HL-60/S4 (cell line): ENCODE data around the gene AIFM3.
"Not testable (repeated sequence)": the region's sequence is repeated elsewhere in the genome, so short reads cannot be mapped to it uniquely, and the experiment has no call there.

Experiments used
- in situ Hi-C: fragments of 300-500 bp; cut with MboI; formaldehyde crosslinking; loops from 2 replicates; pipeline ENCODE4 v1.14.3; 2022; ENCODE audit warnings: low sequenced_read_pairs

The AIFM3 gene

DNA sequence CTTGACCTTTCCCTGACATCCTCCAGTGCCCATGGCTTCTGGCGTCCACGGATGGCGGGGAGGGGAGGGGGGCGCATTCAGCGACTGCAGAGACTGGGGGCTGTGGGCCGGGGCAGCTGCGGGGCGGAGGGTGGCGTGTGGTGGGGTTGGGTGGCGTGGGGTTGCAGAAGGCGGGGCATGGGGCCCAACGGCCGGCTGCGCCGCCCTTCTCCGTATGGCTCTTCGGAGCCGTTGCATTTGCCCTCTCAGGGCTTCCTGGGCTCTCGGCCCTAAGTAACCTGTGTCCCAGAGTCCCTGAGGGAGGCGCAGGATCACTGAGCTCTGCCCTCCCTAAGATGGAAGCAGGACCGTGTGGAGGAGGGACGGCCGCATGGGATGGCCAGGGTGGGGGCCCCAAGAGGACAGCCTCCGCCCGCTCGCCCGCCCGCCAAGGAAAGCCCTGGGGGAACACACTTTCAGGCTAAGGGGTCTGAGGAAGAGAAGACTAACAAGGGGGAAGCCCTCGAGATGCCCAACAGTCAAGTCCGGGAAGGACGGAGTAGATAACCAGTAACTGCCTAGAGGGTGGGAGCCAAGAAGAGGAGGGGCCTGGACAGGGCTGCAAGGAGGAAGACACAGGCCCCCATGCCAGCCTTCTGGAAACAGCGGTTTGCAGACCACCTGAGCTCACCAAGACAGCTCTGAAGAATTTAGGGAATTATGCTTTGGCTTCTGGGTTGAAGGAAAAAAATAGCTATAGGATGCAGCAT lies 9.2 kb upstream of the AIFM3 start:
- in situ Hi-C loops, result no loop called here

GRCh38 chr22:20959578-20960461 lies 7.2 kb upstream of the AIFM3 start:
- in situ Hi-C loops, result no loop called here

DNA sequence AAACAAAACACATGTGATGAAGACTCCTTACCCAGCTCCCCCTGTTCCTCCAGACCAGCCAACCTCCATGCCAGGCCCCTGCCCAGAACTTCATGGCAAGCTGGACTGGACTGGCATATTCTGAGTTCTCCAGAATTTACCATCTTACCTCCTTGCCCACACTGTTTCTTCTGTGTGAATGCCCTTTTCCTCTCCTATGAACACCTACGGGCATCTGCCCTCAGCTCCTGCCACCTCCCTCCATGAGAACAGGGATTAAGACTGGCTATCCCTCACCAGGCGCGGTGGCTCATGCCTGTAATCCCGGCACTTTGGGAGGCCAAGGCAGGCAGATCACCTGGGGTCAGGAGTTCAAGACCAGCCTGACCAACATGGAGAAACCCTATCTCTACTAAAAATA lies 6.4 kb upstream of the AIFM3 start:
- in situ Hi-C loops, result no loop called here

- in situ Hi-C loops, result no loop called here
These were observed 4.5 kb upstream of the AIFM3 start for GRCh38 chr22:20962491-20962945.

DNA sequence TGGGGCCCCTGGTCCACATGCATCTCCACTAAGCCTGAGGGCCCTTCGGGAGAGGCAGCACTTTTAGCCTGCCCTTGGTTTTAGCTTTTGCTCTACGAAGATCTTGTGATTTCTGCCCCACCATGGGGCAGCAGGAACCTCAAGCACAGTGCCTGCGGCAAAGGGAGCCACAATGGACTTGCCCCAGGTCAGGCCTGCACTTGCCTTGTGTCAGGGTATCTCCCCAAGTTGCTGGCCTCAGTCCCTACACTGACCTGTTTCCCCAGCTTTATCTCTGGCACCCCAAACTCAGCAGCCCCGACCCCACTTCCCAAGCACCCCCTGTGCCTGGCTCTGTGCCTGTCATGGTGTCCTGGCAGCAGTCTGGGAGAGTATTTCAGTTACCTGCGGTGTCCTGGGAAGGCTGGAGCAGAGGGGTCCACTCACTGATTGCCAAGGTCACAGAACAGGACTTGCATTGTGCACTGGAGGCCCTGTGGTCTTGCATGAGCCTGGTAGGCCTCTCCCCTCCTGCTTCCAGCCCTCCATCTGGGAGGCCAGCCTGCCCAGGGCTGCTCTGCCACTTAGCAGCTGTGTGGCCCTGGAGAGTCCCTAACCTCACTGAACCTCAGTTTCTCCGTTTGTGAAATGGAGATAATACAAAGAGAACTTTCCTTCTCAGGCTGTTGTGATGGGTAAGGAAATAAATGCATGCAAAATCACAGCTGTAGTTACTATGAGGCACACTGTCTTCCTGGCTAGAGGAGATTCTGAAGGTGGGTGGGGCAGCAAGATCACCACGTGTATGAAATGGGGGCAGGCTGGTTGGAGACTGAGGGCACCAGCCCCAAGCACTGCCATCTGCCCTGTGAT lies 3.6 kb upstream of the AIFM3 start:
- in situ Hi-C loops, result no loop called here

- in situ Hi-C loops, result no loop called here
These were observed 2.8 kb upstream of the AIFM3 start for GRCh38 chr22:20964090-20964798.

DNA sequence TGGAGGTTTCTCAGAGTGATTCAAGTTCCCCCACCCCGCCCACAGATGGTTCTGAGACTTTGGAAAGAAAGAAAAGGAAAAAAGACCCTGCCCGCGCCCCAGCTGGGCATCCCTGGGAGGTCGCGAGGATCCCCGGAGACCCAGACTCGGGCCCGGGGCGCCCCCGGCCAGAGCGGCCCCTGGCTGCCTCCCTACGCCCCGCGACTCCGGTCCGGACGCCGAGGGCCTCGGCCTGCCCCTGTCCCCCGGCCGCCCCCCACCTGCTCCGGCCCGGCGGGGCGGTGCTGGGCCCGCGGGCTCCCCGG lies 2.3 kb upstream of the AIFM3 start:
- in situ Hi-C loops, result no loop called here

GRCh38 chr22:20965104-20965887 lies 1.8 kb upstream of the AIFM3 start:
- in situ Hi-C loops, result no loop called here

DNA sequence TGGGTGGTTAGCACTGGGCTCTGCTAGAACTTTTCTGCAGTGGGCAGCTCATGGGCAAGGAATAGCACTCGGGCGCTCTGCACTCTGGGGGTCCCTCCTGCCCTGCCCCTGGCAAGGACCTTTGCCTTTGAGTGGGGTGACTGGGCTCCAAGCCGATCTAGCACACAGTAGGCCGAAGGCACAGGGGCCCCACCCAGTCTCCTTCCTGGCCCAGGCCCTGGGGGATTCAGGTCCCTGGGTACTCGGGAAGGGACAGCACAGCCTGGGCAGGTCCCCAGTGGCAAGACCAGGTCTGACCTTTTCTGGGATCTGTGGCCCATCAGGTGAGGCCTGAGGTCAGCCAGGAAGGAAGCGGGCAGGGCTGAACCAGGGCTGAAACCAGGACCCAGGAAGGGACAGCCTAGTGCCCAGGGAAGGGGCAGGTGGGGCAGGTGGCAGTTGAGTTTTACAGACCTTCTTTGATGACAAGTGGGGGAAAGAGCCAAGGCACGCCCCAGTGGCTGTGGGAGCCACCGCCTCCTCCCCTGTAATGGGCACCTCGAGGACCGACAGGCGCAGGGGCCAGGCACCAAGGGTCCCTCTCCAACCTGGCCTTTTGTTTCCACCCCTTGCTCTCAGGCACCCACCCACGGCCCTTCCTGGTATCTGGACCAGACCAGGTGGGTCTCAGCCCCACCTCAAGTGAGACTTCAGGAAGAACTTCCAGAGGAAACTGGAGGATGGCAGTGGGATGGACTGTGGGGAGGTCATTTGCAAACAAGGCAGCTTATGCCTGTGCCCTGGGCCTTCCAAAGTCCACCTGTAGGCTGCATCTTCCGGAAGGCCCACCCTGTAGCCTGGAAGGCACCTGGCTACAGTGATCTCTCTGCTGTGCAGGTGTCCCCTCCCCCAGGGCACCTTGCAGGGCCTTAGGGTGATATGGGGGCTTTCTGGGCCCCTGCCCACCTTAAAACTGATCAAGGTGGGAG lies 883 bp upstream of the AIFM3 start:
- in situ Hi-C loops, result no loop called here

DNA sequence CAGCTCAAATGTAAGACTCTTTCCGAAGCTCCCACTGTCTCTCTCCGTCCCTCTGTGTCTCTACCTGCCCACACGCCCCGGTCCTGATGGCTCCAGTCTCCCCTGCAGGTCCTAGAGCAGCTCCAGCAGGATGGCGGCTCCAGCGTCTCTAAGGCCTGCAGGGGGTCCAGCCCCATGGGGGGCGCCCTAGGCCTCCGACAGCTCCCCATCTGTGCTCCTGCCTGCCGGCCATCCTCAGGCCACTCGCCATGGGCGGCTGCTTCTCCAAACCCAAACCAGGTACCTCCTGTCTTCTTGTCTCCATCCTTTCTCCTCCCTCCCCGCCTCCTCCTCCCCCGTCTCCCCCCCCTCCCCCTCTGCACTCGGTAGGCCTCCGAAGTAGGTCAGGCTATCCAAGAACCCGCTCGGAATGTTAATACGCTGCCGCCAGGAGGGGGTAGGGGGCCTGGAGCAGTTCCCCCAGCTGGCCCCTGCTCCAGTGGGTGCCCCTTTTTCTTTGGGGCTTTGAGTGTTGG lies 699 bp downstream of the AIFM3 start:
- in situ Hi-C loops, result no loop called here

DNA sequence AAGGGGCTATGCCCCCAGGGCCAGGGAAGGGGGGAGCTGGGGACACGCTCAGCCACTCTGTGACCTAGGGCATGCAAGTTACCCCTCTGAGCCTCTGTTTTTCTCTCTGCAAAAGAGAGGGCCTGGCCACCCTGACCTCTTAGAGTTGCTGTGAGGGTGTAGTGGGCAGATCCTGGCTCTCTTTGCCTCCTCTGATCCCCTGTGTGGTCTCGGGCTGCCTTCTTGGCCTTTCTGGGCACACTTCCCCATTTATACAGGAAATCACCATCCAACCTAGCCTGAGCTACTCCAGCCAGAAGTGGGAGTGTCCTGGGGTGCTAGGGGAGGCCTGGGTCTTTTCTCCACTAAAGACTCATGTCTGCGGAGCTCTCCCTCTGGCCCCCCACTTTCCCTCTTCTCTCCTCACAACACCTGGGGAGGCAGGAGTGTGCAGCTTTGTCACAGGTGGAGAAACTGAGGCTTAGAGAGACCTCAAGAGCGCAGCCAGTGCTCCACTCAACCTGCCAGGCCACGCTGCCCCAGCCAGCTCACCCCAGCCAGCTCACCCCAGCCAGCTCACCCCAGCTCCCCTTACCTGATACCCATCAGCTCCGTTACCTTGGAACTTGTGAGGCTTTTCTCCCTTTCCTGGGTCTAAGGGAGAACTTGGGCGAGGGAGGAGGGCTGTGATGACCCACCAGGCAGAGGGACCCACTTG lies 1.4 kb downstream of the AIFM3 start:
- in situ Hi-C loops, result no loop called here

DNA sequence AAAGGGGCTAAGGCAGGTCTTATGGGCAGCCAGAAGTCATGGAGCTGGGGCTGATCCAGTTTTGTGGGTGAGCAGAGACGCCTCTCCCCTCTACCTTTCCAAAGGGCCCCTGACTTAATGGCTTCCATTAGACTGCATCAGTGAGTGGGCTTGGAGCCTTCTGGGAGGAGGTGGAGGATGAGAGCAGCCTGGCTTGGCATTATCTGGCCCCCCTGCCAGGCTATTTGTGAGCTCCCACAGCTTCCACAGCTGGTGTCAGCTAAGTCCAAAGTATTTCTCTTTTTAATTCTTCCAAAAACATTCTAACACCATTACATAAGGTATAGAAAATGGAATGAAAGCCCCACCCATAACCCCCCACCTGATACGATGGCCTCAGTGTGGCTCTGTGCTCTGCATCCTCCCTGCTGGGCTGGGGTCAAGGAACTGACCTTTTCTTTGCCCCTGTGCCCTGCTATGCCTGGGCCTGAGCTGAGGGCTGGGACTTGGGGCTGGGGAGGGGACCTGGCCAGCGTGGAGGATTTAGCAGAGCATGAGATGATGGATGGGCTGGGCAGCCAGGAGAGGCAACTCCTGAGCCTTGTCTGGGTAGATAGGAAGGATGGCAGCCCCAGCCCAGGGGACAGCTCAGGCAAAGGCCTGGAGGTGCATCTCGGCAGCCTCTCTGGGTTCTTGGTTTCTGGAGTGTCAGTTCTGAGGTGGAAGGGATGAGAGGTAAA lies 4.0 kb downstream of the AIFM3 start:
- in situ Hi-C loops, result no loop called here

DNA sequence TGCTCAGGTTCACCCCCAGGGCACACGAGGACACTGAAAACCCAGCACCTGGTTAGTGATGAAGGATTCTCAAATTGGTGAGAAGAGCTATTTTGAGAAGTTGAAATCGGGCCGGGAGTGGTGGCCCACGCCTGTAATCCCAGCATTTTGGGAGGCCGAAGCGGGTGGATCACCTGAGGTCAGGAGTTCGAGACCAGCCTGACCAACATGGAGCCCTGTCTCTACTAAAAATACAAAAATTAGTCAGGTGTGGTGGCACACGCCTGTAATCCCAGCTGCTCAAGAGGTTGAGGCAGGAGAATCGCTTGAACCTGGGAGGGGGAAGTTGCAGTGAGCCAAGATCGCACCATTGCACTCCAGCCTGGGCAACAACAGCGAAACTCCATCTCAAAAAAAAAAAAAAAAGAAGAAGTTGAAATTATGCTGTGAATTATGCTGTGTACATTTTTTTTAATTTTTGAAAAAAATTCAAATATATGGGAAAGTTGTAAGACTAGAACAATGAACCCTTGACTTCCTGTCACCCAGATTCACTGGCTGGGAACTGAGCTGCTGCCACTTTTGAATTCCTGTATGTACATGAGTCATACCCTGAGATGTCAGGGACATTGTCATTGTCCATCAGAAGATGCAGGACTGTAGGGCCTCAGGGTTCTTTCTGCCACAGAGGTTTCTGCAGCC lies 5.1 kb downstream of the AIFM3 start:
- in situ Hi-C loops, result not testable (repeated sequence)

- in situ Hi-C loops, result no loop called here
These were observed 6.0 kb downstream of the AIFM3 start for GRCh38 chr22:20972933-20973577.

DNA sequence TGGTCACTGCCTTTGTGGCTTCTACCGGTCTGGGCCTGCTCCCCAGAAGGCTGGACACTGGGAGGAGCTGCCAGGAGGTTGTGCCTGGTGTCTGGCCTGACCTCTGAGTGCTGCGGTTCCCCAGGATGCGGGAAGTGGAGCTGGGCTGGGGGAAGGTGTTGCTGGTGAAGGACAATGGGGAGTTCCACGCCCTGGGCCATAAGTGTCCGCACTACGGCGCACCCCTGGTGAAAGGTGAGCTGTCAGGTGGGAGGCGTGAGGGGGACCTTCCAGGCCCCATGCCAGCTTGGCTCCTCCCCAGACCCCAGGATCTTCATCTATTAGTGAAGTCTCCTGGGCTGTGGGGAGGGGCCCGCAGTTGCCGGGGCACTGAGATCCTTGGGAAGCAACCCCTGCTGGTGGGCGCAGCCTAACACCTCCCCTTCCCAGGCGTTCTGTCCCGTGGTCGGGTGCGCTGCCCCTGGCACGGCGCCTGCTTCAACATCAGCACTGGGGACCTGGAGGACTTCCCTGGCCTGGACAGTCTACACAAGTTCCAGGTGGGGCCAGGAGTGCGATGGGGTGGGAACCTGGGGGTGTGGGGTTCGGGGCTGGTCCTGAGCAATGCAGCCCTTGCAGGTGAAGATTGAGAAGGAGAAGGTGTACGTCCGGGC lies 6.7 kb downstream of the AIFM3 start:
- in situ Hi-C loops, result no loop called here
